OCI-LY3 (cell line): ENCODE results near the gene MDFI.

Source experiments
- H2AFZ ChIP-seq: fragments of 200-600, 300-600 bp; shearing (Covaris generic); 2 replicates; pipeline ENCODE4 v1.6.0; 2014; ENCODE audit warnings: antibody characterized with exemption, low read depth, low read length
- H3K27ac ChIP-seq: fragments of 200-600, 300-600 bp; sonication (generic); 2 replicates; pipeline ENCODE4 v1.5.1; 2014; ENCODE audit warnings: mild to moderate bottlenecking, low read length, moderate library complexity, mixed read lengths
- H3K27me3 ChIP-seq: fragments of 200-600, 300-600 bp; sonication (generic); 2 replicates; pipeline ENCODE4 v1.6.1; 2014; ENCODE audit warnings: low read depth, low read length, mixed read lengths
- H3K36me3 ChIP-seq: fragments of 200-600, 300-600 bp; sonication (generic); replicated peaks from 2 replicates; pipeline ENCODE3; 2014; ENCODE audit warnings: low read depth, low read length, mixed read lengths
- H3K4me1 ChIP-seq: fragments of 300-600, 200-600 bp; sonication (generic); 2 replicates; pipeline ENCODE4 v1.6.1; 2014; ENCODE audit warnings: low read length, mixed read lengths
- H3K4me2 ChIP-seq: fragments of 200-600, 300-600 bp; sonication (generic); 2 replicates; pipeline ENCODE4 v1.6.1; 2014; ENCODE audit warnings: low read length, mixed read lengths
- H3K4me3 ChIP-seq: fragments of 300-600, 200-600 bp; sonication (generic); 2 replicates; pipeline ENCODE4 v1.5.1; 2014; ENCODE audit warnings: antibody characterized with exemption, mild to moderate bottlenecking, low read length, moderate library complexity
- H3K79me2 ChIP-seq: fragments of 300-600, 200-600 bp; shearing (Covaris generic); 2 replicates; pipeline ENCODE4 v1.6.1; 2014; ENCODE audit warnings: mild to moderate bottlenecking, low read length, mixed read lengths
- H3K9ac ChIP-seq: fragments of 300-600, 200-600 bp; shearing (Covaris generic); 2 replicates; pipeline ENCODE4 v1.6.0; 2014; ENCODE audit warnings: mild to moderate bottlenecking, low read length, moderate library complexity
- H3K9me3 ChIP-seq: fragments of 200-600, 300-600 bp; shearing (Covaris generic); 2 replicates; pipeline ENCODE4 v1.6.1; 2014; ENCODE audit warnings: low read length, mixed read lengths; ENCODE audit not compliant: insufficient read depth
- H4K20me1 ChIP-seq: fragments of 200-600, 300-600 bp; sonication (generic); 2 replicates; pipeline ENCODE4 v1.6.1; 2016; ENCODE audit warnings: low read length, mixed read lengths; ENCODE audit not compliant: insufficient read depth
- EZH2phosphoT487 ChIP-seq: fragments of 200-600 bp; shearing (Covaris generic); IDR thresholded peaks from 2 replicates; pipeline ENCODE4 v1.6.1; 2018; ENCODE audit warnings: antibody characterized with exemption, mixed run types, low read depth
- TF ChIP-seq, protein P1 (sequence below): fragments of 200-600, 300-600 bp; sonication (generic); IDR thresholded peaks from 2 replicates; pipeline ENCODE4 v1.5.1; 2014; ENCODE audit warnings: antibody characterized with exemption, low read length, low read depth

Gene MDFI

DNA sequence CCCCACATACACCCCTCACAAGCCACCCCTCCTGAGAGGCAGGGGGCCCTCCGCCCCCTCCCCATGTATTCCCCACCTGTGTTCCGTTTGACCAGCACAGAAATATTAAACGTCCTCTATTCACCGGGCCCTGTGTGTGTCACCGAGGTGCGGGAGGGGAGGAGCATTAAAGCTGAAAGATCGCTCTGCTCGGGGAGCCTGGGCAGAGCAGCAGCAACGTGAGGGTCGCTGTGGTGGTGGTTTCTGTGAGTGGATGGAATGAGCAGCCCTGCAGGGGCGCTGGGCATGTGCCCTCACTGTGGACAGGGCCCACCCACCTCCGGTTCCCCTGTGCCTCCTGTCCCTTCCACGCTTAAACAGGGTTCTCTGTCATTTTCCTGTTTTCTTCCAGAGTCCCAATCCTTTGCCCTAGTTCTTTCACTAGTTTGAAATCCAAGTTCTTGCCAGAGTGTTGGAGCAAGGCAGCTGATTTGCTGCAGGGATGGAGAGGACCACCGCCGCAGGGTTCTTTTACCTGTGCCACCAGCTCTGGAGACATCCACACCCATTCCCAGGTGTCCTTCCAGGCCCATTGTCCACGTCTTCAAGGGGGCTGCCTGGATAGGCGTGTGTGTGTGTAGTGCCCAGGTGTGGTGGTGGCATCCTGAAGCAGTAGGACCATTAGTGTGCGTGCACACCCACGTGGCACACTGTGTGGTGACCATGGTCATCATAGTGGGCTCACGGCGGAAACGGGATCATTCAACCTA is 37.6 kb upstream of the MDFI start:
- Histone ChIP-seq H3K27me3 (peaks cover 2% of the 10 kb centered on the region), H3K9me3 (no peaks in the 10 kb centered on the region), H3K36me3 (peaks cover 10% of the 10 kb centered on the region), H3K4me2 (no peak overlapping the region), H2AFZ (no peak overlapping the region), H3K4me3 (no peak overlapping the region), H3K4me1 (peaks cover 10% of the 10 kb centered on the region), H3K27ac (no peak overlapping the region), H3K79me2 (no peaks in the 10 kb centered on the region), H4K20me1 (no peaks in the 10 kb centered on the region), H3K9ac (no peak overlapping the region)
- no peak for TF ChIP-seq EZH2phosphoT487
- TF ChIP-seq, protein P1, sequence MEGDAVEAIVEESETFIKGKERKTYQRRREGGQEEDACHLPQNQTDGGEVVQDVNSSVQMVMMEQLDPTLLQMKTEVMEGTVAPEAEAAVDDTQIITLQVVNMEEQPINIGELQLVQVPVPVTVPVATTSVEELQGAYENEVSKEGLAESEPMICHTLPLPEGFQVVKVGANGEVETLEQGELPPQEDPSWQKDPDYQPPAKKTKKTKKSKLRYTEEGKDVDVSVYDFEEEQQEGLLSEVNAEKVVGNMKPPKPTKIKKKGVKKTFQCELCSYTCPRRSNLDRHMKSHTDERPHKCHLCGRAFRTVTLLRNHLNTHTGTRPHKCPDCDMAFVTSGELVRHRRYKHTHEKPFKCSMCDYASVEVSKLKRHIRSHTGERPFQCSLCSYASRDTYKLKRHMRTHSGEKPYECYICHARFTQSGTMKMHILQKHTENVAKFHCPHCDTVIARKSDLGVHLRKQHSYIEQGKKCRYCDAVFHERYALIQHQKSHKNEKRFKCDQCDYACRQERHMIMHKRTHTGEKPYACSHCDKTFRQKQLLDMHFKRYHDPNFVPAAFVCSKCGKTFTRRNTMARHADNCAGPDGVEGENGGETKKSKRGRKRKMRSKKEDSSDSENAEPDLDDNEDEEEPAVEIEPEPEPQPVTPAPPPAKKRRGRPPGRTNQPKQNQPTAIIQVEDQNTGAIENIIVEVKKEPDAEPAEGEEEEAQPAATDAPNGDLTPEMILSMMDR: no peak

DNA sequence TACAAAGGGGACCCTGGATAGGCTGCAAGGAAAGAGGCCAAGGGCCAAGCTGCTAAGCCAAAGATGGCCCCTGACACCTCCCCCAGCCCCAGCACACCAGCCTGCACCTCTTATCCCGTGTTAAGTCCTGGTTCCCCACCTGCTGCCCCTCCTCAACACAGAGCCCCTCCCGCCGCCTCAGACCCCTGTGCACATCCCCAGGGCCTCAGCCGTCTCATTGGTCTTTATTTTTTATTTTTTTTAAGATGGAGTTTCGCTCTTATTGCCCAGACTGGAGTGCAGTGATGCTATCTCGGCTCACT is 37.1 kb upstream of the MDFI start:
- no peak overlapping the region for H3K27ac ChIP-seq
- no peaks in the 10 kb centered on the region for H4K20me1 ChIP-seq
- no peaks in the 10 kb centered on the region for H3K79me2 ChIP-seq
- no peaks in the 10 kb centered on the region for H3K9me3 ChIP-seq
- peaks cover 10% of the 10 kb centered on the region for H3K36me3 ChIP-seq
- no peak overlapping the region for H3K4me3 ChIP-seq
- peaks cover 7% of the 10 kb centered on the region for H3K27me3 ChIP-seq
- H3K9ac ChIP-seq: no peak overlapping the region
- no peak overlapping the region for H3K4me2 ChIP-seq
- TF ChIP-seq, protein P1: no peak
- TF ChIP-seq EZH2phosphoT487: no peak
- H3K4me1 ChIP-seq: peaks cover 10% of the 10 kb centered on the region
- H2AFZ ChIP-seq: no peak overlapping the region

DNA sequence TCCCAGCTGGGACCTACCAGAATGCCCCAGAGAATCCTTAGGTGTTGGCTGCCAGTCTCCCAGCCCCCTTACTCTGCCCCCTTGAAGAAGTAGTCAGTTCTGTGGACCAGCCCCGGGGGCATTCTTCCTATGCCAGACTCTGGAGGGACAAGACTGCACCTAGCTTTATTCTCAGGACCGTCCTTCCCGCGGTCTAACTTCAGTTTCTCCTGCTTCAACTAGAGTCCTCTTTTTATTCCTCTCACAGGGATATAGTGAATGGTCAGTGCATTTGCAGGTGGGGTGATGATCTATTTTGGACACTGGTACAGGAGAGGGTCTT is 35.9 kb upstream of the MDFI start:
- no peaks in the 10 kb centered on the region for H3K9me3 ChIP-seq
- no peaks in the 10 kb centered on the region for H4K20me1 ChIP-seq
- no peak overlapping the region for H3K27ac ChIP-seq
- H3K4me2 ChIP-seq: peak overlapping the region; percentile 95
- peaks cover 12% of the 10 kb centered on the region for H3K27me3 ChIP-seq
- peak overlapping the region; percentile 73 for H3K4me3 ChIP-seq
- H3K4me1 ChIP-seq: peaks cover 10% of the 10 kb centered on the region
- H3K79me2 ChIP-seq: no peaks in the 10 kb centered on the region
- H2AFZ ChIP-seq: peak overlapping the region; percentile 80
- H3K9ac ChIP-seq: peak overlapping the region; percentile 65; the same call in 1 of the 2 replicates
- no peak for TF ChIP-seq EZH2phosphoT487
- TF ChIP-seq, protein P1: no peak
- H3K36me3 ChIP-seq: peaks cover 4% of the 10 kb centered on the region

DNA sequence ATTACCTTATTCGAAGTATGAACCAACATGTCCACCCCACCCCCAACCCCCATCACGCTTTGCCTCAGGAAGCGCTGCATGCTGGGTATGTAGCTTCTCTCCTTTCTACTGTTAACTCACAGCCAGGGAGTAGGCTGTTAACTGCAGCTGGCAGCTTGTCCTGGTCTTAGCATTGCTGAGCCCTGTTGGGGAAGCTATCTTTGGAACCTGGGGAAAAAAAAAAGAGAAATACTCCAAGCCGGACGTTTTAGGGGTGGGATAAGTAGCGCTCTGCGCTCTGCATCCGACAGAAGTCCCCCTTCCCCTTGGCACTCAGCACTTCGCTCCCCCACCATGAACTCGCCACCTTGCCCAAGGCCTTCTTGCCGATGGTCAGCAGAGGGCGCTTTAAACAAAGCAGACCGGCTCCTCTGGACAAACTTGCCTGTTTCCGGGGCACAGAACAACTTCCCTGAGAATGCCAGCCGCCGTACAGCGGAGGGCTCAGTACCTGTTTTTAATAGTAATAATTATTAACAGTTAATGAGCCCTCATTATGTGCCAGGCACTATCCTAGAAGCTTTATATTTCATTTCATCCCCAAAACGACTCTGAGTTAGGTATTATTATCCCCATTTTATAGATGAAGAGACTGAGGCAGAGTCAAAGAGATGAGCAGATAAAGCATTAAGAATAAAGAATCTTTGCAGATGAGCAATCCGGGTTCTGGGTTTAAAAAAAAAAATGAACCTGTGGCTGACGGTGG is 35.2 kb upstream of the MDFI start:
- H3K36me3 ChIP-seq: peaks cover 3% of the 10 kb centered on the region
- 0 out of 2 replicates have a peak overlapping the region, but pooled peaks have one; percentile 13 for H3K27ac ChIP-seq
- TF ChIP-seq, protein P1: peak; percentile 98
- TF ChIP-seq EZH2phosphoT487: no peak
- peaks cover 10% of the 10 kb centered on the region for H3K4me1 ChIP-seq
- peak overlapping the region; percentile 95 for H3K4me2 ChIP-seq
- H3K9ac ChIP-seq: peak overlapping the region; percentile 65
- no peaks in the 10 kb centered on the region for H3K79me2 ChIP-seq
- no peaks in the 10 kb centered on the region for H4K20me1 ChIP-seq
- peak overlapping the region; percentile 73 for H3K4me3 ChIP-seq
- peaks cover 12% of the 10 kb centered on the region for H3K27me3 ChIP-seq
- H3K9me3 ChIP-seq: no peaks in the 10 kb centered on the region
- H2AFZ ChIP-seq: peak overlapping the region; percentile 80
